Nephron progenitor cell (in vitro differentiated cells): ENCODE measurements around the gene ERBB4.
"Not testable (repeated sequence)": the region's sequence is repeated elsewhere in the genome, so short reads cannot be mapped to it uniquely, and the experiment has no call there.

Experiments
- DNase-seq: peaks from one replicate; pipeline ENCODE4 v3.0.0; 2021
- H3K27ac Mint-ChIP-seq: 2 replicates; pipeline ENCODE4 v1.8.0; 2021; ENCODE audit warnings: mild to moderate bottlenecking, moderate library complexity, mixed read lengths
- H3K27me3 Mint-ChIP-seq: 2 replicates; pipeline ENCODE4 v1.8.0; 2021; ENCODE audit warnings: mild to moderate bottlenecking, low read depth, mixed read lengths; ENCODE audit not compliant: poor library complexity
- H3K36me3 Mint-ChIP-seq: 2 replicates; pipeline ENCODE4 v1.8.0; 2021; ENCODE audit warnings: low read depth, mixed read lengths
- H3K4me1 Mint-ChIP-seq: 2 replicates; pipeline ENCODE4 v1.8.0; 2021; ENCODE audit warnings: mixed read lengths
- H3K4me3 Mint-ChIP-seq: 2 replicates; pipeline ENCODE4 v1.8.0; 2021; ENCODE audit warnings: mild to moderate bottlenecking, moderate library complexity, mixed read lengths
- H3K9me3 Mint-ChIP-seq: 2 replicates; pipeline ENCODE4 v1.8.0; 2021; ENCODE audit warnings: mild to moderate bottlenecking, moderate library complexity, mixed read lengths
- CTCF ChIP-seq: fragments of 200-600 bp; sonication (generic); IDR thresholded peaks from 2 replicates; pipeline ENCODE4 v1.5.0; 2021; ENCODE audit warnings: antibody characterized with exemption

ERBB4 gene

GRCh38 chr2:211737282-211737681, 801.3 kb downstream of the ERBB4 start:
- TF ChIP-seq CTCF: no peak
- Mint-ChIP-seq H3K27ac (no peak overlapping the region), H3K27me3 (no peaks in the 10 kb centered on the region), H3K4me3 (no peak overlapping the region), H3K9me3 (no peaks in the 10 kb centered on the region), H3K36me3 (no peaks in the 10 kb centered on the region), H3K4me1 (no peaks in the 10 kb centered on the region)
- no peak for DNase-seq

GRCh38 chr2:211730215-211730614, 808.4 kb downstream of the ERBB4 start:
- Mint-ChIP-seq H3K27me3 (no peaks in the 10 kb centered on the region), H3K4me1 (no peaks in the 10 kb centered on the region), H3K4me3 (no peak overlapping the region), H3K36me3 (no peaks in the 10 kb centered on the region), H3K9me3 (no peaks in the 10 kb centered on the region), H3K27ac (no peak overlapping the region)
- TF ChIP-seq CTCF: no peak
- DNase-seq: no peak

GRCh38 chr2:211729433-211729832, 809.2 kb downstream of the ERBB4 start:
- DNase-seq: no peak
- no peak overlapping the region for H3K4me3 Mint-ChIP-seq
- H3K27me3 Mint-ChIP-seq: no peaks in the 10 kb centered on the region
- H3K36me3 Mint-ChIP-seq: no peaks in the 10 kb centered on the region
- H3K27ac Mint-ChIP-seq: no peak overlapping the region
- no peak for TF ChIP-seq CTCF
- no peaks in the 10 kb centered on the region for H3K4me1 Mint-ChIP-seq
- H3K9me3 Mint-ChIP-seq: no peaks in the 10 kb centered on the region

- H3K4me1 Mint-ChIP-seq: no peaks in the 10 kb centered on the region
- no peak overlapping the region for H3K4me3 Mint-ChIP-seq
- DNase-seq: no peak
- H3K27me3 Mint-ChIP-seq: no peaks in the 10 kb centered on the region
- no peak overlapping the region for H3K27ac Mint-ChIP-seq
- no peak for TF ChIP-seq CTCF
- H3K9me3 Mint-ChIP-seq: no peaks in the 10 kb centered on the region
- no peaks in the 10 kb centered on the region for H3K36me3 Mint-ChIP-seq
Observed at GRCh38 chr2:211724933-211725332, 813.7 kb downstream of the ERBB4 start.

- no peak for DNase-seq
- Mint-ChIP-seq H3K36me3 (no peaks in the 10 kb centered on the region), H3K4me1 (no peaks in the 10 kb centered on the region), H3K4me3 (no peak overlapping the region), H3K27me3 (no peaks in the 10 kb centered on the region), H3K9me3 (no peaks in the 10 kb centered on the region), H3K27ac (no peak overlapping the region)
- no peak for TF ChIP-seq CTCF
Observed at GRCh38 chr2:211723398-211723797, 815.2 kb downstream of the ERBB4 start.

- H3K36me3 Mint-ChIP-seq: no peaks in the 10 kb centered on the region
- no peak for TF ChIP-seq CTCF
- no peaks in the 10 kb centered on the region for H3K9me3 Mint-ChIP-seq
- no peak overlapping the region for H3K4me3 Mint-ChIP-seq
- DNase-seq: no peak
- H3K27me3 Mint-ChIP-seq: no peaks in the 10 kb centered on the region
- H3K4me1 Mint-ChIP-seq: no peaks in the 10 kb centered on the region
- no peak overlapping the region for H3K27ac Mint-ChIP-seq
Observed at GRCh38 chr2:211722928-211723327, 815.7 kb downstream of the ERBB4 start.

GRCh38 chr2:211721874-211722273, 816.7 kb downstream of the ERBB4 start:
- H3K9me3 Mint-ChIP-seq, H3K4me3 Mint-ChIP-seq, H3K27me3 Mint-ChIP-seq, DNase-seq, H3K27ac Mint-ChIP-seq, H3K36me3 Mint-ChIP-seq, H3K4me1 Mint-ChIP-seq: not testable (repeated sequence)
